ENCODE results near the gene HTT. TPM values are rescaled to one million over a fixed set of nuclear protein-coding genes. Genes with fewer than 3 reads are reported as not detected.

Gene HTT
- total and polyA plus RNA-seq, 9 of the 15 experiments (the other 6 are each of a cell fraction or from before 2014, with no cell fraction given) = 0.66 to 31.6 (median 14.7) TPM

DNA sequence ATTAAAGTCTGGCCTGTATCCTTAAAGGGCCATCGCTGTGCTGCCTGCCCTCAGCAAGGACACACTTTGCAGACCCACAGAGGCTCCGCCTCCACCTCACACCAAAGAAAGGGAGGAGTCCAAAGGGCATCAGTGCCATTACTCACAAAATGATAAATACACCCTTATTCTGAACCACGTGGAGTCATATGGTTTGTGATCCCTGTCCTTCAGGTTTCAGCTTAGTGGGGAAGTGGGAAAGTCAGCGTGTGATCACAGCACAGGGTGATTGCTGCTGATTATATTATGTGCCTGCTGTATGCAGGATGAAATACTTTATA is 138.6 kb downstream of the HTT start:
- Histone ChIP-seq H3K9ac (ENCODE audit: insufficient read depth in 1 of 2, low read depth in 2 of 2, low read length in 2 of 2) (no peak overlapping the region), H3K4me3 (no peak overlapping the region), H3K9me3 (replicated peaks; ENCODE audit: control insufficient read depth, insufficient read depth, low read depth, low read length) (no peaks in the 10 kb centered on the region), H3K9me1 (ENCODE audit: control insufficient read depth, insufficient read depth, low read length) (no peaks in the 10 kb centered on the region), H3K4me2 (ENCODE audit: insufficient read depth, low read length) (no peak overlapping the region), H4K20me1 (replicated peaks; ENCODE audit: control insufficient read depth, insufficient read depth, low read length) (no peaks in the 10 kb centered on the region), H2AFZ (ENCODE audit: low read depth, low read length) (no peak overlapping the region), H3K79me2 (ENCODE audit: control insufficient read depth, insufficient read depth, low read length) (no peaks in the 10 kb centered on the region), H3K4me1 (replicated peaks in 1 of 2; ENCODE audit: control insufficient read depth in 2 of 2, insufficient read depth in 2 of 2, low read length in 2 of 2) (no peaks in the 10 kb centered on the region), H3K27me3 (ENCODE audit: control insufficient read depth in 2 of 2, insufficient read depth in 2 of 2, low read length in 2 of 2) (no peaks in the 10 kb centered on the region), H3K36me3 (ENCODE audit: control insufficient read depth, insufficient read depth, low read length) (peaks cover 59% of the 10 kb centered on the region; the same call in 2 of the 3 replicates), H3K27ac (ENCODE audit: extremely low read depth, low read depth, low read length) (no peak overlapping the region)
- WGBS (ENCODE audit: insufficient coverage, low coverage, missing lambda C conversion rate) = 73% methylated on average over 3 of the region's 4 CpGs
- FAIRE-seq (no peak), ATAC-seq (no peak), DNase-seq (ENCODE audit: extremely low read depth in 1 of 4, low spot score in 3 of 4) (no peak)
- in situ Hi-C loops (cut with MboI) (no loop called here), intact Hi-C loops (cut with micrococcal nuclease) (no loop called here)
- ChIA-PET CTCF (ENCODE audit: low intra/inter-chr PET ratio) (no interaction called here), POLR2A (no interaction called here)
- no TSS peak for BruUV-seq (replicated peaks)
- TF ChIP-seq DNMT1 (IDR thresholded peaks at IDR 0.05) (no peak), ZNF699 (CRISPR knock-in tag; IDR thresholded peaks at IDR 0.05; ENCODE audit: insufficient replicate concordance) (no peak), ZNF197 (CRISPR knock-in tag; IDR thresholded peaks at IDR 0.05; ENCODE audit: low read depth) (no peak), ZC3H11A (IDR thresholded peaks at IDR 0.05; ENCODE audit: low read depth, low read length) (no peak)

DNA sequence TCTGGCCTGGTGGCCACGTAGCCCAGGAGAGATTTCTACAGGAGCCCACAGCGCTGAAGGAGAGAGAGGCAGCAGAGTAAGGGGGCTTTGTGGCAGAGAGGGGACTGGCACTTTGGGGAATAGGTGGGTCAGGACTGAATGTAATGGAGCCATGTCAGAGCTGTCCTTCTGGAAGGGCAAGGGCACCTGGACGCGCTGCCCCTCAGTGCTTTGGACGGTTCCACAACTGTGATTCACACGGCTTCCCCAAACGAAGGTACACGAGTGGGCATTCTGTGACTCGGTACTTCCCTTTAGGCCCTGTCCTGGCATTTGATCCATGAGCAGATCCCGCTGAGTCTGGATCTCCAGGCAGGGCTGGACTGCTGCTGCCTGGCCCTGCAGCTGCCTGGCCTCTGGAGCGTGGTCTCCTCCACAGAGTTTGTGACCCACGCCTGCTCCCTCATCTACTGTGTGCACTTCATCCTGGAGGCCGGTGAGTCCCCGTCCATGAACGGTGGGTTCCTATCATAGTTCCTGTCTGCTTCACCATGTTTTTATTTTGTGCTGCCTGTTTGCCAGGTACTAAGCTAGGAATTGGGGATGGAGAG is 139.3 kb downstream of the HTT start:
- Histone ChIP-seq H3K27me3 (ENCODE audit: control insufficient read depth in 2 of 2, insufficient read depth in 2 of 2, low read length in 2 of 2) (no peaks in the 10 kb centered on the region), H2AFZ (ENCODE audit: low read depth, low read length) (no peak overlapping the region), H3K79me2 (ENCODE audit: control insufficient read depth, insufficient read depth, low read length) (no peaks in the 10 kb centered on the region), H3K4me3 (no peak overlapping the region), H3K27ac (ENCODE audit: extremely low read depth, low read depth, low read length) (no peak overlapping the region), H3K4me2 (ENCODE audit: insufficient read depth, low read length) (no peak overlapping the region), H3K9me3 (replicated peaks; ENCODE audit: control insufficient read depth, insufficient read depth, low read depth, low read length) (no peaks in the 10 kb centered on the region), H3K9ac (ENCODE audit: insufficient read depth in 1 of 2, low read depth in 2 of 2, low read length in 2 of 2) (no peak overlapping the region; a peak in 1 of 4 replicates), H4K20me1 (replicated peaks; ENCODE audit: control insufficient read depth, insufficient read depth, low read length) (no peaks in the 10 kb centered on the region), H3K4me1 (replicated peaks in 1 of 2; ENCODE audit: control insufficient read depth in 2 of 2, insufficient read depth in 2 of 2, low read length in 2 of 2) (no peaks in the 10 kb centered on the region), H3K36me3 (ENCODE audit: control insufficient read depth, insufficient read depth, low read length) (peaks cover 57% of the 10 kb centered on the region; the same call in 2 of the 3 replicates), H3K9me1 (ENCODE audit: control insufficient read depth, insufficient read depth, low read length) (no peaks in the 10 kb centered on the region)
- POLR2A ChIA-PET = interaction anchor here (0.5 kb wide), 1 partner anchor 91 kb away, joined by 3 read pairs; no protein-coding TSS in a partner anchor
- in situ Hi-C loops (cut with MboI) = no loop called here
- 88% methylated on average over 15 of the region's 15 CpGs for WGBS (ENCODE audit: insufficient coverage, low coverage, missing lambda C conversion rate)
- intact Hi-C loops (cut with micrococcal nuclease) = no loop called here
- CTCF ChIA-PET (ENCODE audit: low intra/inter-chr PET ratio) = no interaction called here
- DNase-seq (ENCODE audit: extremely low read depth in 1 of 4, low spot score in 3 of 4) = no peak
- ATAC-seq = no peak
- no TSS peak for BruUV-seq (replicated peaks)
- FAIRE-seq = no peak
- TF ChIP-seq MEF2A (IDR thresholded peaks at IDR 0.05; ENCODE audit: control insufficient read depth, low read depth, low read length) (no peak), GTF2E2 (tag; IDR thresholded peaks at IDR 0.05) (no peak), PCBP1 (IDR thresholded peaks at IDR 0.05; ENCODE audit: low read depth, low read length, poor library complexity, severe bottlenecking) (no peak), ZNF507 (tag; conservative IDR thresholded peaks at IDR 0.05) (no peak), HMGN3 (IDR thresholded peaks at IDR 0.05; ENCODE audit: borderline replicate concordance, extremely low read depth, insufficient read length, low read depth, low read length) (no peak), CXXC5 (CRISPR knock-in tag; IDR thresholded peaks at IDR 0.05) (no peak)
- TF ChIP-seq, protein P1, sequence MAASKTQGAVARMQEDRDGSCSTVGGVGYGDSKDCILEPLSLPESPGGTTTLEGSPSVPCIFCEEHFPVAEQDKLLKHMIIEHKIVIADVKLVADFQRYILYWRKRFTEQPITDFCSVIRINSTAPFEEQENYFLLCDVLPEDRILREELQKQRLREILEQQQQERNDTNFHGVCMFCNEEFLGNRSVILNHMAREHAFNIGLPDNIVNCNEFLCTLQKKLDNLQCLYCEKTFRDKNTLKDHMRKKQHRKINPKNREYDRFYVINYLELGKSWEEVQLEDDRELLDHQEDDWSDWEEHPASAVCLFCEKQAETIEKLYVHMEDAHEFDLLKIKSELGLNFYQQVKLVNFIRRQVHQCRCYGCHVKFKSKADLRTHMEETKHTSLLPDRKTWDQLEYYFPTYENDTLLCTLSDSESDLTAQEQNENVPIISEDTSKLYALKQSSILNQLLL (CRISPR knock-in tag; IDR thresholded peaks at IDR 0.05; ENCODE audit: borderline replicate concordance) = no peak
- TF ChIP-seq, protein P2, sequence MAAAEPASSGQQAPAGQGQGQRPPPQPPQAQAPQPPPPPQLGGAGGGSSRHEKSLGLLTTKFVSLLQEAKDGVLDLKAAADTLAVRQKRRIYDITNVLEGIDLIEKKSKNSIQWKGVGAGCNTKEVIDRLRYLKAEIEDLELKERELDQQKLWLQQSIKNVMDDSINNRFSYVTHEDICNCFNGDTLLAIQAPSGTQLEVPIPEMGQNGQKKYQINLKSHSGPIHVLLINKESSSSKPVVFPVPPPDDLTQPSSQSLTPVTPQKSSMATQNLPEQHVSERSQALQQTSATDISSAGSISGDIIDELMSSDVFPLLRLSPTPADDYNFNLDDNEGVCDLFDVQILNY (CRISPR knock-in tag; IDR thresholded peaks at IDR 0.05) = no peak
- TF ChIP-seq, protein P3, sequence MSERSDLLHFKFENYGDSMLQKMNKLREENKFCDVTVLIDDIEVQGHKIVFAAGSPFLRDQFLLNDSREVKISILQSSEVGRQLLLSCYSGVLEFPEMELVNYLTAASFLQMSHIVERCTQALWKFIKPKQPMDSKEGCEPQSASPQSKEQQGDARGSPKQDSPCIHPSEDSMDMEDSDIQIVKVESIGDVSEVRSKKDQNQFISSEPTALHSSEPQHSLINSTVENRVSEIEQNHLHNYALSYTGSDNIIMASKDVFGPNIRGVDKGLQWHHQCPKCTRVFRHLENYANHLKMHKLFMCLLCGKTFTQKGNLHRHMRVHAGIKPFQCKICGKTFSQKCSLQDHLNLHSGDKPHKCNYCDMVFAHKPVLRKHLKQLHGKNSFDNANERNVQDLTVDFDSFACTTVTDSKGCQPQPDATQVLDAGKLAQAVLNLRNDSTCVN (CRISPR knock-in tag; IDR thresholded peaks at IDR 0.05) = no peak
